ENCODE measurements around the gene MARF1.
"Not testable (repeated sequence)": the region's sequence is repeated elsewhere in the genome, so short reads cannot be mapped to it uniquely, and the experiment has no call there.

The MARF1 gene

DNA sequence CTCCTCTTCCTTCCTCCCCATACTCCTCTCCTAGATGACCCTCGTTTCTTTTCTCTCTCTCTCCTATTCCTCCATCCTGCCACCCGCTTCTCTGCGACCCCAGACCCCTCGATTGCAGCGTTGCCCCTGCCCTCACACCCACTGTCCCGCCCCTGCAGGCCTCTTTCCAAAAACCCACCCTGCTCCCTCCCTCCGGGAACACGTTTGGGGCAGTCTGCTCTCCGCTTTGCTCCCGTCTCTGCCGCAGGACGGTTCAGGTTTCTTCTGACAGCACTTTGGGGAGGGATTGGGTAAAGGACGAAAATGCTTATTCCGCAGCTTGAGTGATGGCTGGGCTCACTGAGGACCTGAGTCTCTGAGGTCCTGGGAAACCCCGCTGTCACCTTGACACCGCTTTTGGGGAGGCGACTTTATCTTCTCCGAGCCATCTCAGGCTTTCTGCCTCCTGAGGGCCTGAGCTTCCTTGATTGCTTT lies 7.8 kb upstream of the MARF1 start:
- DNase-seq, result no peak

DNA sequence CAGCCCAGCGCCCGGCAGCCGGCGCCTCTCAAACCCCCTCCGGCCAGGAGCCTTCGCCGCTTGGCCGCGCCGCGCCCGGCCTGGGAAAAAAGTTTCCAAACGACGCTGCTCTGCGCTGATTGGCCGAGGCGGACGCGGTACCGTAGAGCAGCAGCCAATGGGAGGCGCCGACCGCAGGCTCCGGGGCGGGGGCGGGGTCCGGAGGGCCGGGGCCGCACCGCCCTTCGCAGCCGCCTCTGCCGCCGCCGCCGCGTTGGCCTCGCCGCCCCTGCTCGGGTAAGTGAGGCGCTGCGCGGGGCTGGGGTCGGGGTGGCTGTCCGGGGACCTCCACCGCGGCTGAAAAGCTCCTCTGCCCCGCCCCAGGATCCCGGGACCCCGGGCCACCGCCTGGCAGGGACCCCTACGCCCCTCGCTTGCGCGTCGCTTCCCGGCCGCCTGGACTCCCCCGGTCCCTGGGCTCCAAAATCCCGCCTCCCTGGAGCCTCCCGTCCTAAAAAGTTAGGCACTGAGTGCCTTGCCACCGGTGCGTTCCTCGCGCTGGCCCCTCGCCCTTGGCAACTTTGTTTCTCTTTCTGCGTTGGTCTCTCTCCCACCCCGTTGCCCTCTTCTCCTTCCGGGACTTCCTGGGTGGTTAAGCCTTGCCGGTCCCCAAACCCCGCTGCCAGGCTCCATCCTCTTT lies 7.2 kb upstream of the MARF1 start, which contains the start of gene NDE1:
Gene NDE1, plus strand, starts transcription at position 227 of the 679 bp plus-strand sequence. CDS start 14,534 bp downstream, outside the sequence.
- peak; percentile 87 for DNase-seq

DNA sequence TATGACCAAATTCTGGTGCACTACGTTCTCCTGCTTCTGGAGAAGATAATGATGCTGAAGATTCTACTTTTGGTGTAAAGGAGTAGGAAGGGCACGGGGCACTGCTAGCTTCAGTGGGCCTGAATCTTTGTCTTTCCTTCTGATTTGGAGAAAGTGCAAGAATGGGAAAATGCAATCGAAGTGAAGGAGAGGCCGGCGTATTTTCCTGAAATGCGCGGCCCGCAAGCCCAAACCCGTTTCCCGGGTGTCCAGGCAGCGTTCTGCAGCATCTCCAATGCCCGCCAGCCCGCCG lies 6.7 kb upstream of the MARF1 start:
- no peak for DNase-seq

- not testable (repeated sequence) for DNase-seq
Measured at GRCh38 chr16:15649311-15649710, 6.4 kb upstream of the MARF1 start.

DNA sequence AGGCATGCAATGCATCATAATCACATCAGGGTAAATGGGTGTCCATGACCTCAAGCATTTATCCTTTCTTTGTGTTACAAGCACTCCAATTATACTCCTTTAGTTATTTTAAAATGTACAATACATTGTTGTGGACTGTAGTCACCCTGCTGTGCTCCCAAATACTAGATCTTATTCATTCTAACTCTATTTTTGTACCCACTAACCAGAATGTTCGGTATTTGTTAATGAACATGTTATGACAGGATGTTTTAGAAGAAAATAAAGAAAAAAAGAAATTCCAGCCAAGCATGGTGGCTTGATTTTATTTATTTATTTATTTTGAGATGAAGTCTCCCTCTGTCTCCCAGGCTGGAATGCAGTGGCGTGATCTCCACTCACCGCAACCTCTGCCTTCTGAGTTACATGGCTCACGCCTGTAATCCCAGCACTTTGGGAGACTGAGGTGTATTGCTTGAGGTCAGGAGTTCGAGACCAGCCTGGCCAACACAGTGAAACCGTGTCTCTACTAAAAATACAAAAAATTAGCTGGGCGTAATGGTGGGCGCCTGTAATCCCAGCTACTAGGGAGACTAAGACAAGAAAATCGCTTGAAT lies 5.3 kb upstream of the MARF1 start:
- no peak for DNase-seq

- no peak for DNase-seq
Measured at GRCh38 chr16:15647294-15648014, 4.5 kb upstream of the MARF1 start.

GRCh38 chr16:15646557-15647293 lies 3.8 kb upstream of the MARF1 start:
- DNase-seq, result not testable (repeated sequence)

DNA sequence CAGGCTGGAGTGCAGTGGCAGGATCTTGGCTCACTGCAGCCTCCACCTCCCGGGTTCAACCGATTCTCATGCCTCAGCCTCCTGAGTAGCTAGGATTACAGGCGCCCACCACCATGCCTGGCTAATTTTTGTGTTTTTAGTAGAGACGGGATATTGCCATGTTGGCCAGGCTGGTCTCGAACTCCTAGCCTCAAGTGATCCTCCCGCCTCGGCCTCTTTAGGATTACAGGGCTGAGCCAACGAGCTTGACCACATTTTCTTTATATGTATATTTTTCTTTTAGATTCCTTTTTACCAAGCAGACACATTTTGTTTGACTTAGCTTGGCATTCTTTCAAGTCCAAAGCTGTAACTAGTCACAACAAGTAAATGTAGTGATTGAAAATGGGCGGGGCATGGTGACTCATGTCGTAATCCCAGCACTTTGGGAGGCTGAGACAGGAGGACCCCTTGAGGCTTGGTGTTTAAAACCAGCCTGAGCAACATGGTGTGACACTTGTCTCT lies 2.1 kb upstream of the MARF1 start:
- DNase-seq, result not testable (repeated sequence)

- peak; percentile 64 for DNase-seq
Measured at GRCh38 chr16:15644267-15644961, 1.5 kb upstream of the MARF1 start.

DNA sequence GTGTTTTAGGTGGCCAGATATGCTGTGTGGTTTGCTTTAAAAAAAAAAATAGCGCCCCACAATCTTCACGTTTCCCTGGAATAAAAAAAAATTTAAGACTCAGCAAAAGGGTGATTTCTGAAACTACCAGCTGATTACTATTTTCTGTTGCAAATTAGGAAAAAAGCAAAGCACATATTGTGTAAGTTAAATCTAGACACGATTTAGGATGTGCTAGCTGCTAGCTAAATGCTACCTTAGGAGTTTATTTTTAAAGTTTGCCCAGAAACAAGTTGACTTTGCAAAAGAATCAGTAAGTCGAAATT lies 944 bp upstream of the MARF1 start:
- no peak for DNase-seq

DNA sequence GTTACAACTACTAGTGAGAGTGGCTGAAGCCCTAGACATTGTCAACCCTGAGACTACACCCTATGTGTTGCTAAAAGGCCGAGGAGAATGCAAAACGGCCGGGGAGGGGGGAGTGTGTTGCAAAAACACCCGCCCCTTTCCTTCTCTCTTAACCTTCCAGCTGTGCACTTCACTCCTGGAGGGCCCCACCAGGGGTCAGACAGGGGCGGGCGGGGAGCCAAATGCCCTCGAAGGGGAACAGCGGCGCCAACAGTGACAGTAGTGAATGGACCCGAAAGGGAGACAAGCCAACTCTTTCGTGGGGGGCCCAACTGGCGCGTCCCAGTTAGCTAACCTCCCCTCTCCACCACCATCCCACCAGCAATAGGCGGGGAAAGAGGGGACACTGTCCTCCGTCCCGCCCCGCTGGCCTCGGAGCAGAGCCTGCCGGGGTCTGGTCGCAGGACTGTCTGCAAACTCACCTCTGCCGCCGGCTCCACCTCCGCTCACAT lies 352 bp downstream of the MARF1 start:
- peak; percentile 72 for DNase-seq

- DNase-seq, result no peak
Measured at GRCh38 chr16:15641753-15642556, 999 bp downstream of the MARF1 start.

- DNase-seq, result no peak
Measured at GRCh38 chr16:15640966-15641365, 2.0 kb downstream of the MARF1 start.

- DNase-seq, result no peak
Measured at GRCh38 chr16:15639061-15639568, 3.8 kb downstream of the MARF1 start.

GRCh38 chr16:15636392-15636873 lies 6.5 kb downstream of the MARF1 start:
- no peak for DNase-seq

- DNase-seq, result no peak
Measured at GRCh38 chr16:15635926-15636325, 7.0 kb downstream of the MARF1 start.

GRCh38 chr16:15631730-15632409 lies 11.1 kb downstream of the MARF1 start:
- DNase-seq, result no peak

DNA sequence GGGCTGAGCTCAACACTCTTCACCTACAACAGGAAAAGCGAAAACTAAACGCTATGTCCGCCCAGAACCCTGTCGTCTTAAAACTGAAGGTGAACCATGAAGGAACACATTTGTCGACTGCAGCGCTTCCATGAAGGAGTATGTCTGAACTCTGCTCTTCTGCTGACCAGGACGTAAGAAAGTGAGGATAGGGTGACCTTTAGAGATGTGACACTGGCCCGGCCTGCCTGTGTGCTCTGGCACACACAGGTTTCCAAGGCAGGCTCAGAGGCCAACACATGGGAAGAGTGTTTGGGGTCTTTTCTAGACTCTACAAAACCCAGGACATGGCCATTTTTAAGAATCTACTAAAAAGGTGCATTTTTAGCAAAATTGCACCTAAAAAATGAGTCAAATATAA lies 21.1 kb downstream of the MARF1 start:
- no peak for DNase-seq

DNA sequence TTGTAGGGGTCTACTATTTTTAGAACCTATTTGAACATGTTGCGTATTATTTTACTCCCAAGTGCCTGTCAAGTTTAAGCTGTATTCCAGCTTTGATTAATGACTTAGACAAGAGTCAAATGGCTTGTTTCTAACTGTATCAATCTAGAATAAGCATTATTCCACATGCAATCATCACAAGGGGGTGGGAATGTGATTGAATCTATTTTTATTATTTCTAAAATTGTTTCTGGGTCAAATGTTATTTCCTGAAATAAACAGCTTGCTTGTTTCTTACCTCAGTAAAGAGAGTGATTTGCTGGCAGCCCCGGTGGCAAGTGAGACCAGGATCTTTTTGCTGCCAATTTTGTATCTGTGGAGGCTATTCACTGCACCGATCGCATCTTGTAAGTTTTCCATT lies 21.5 kb downstream of the MARF1 start:
- no peak for DNase-seq

GRCh38 chr16:15620611-15621195 lies 22.3 kb downstream of the MARF1 start:
- no peak for DNase-seq

Data from COR-L47 (cell line).